Effector memory CD8-positive, alpha-beta T cell (primary cell): ENCODE results near the gene ZNF280A.
"Not testable (repeated sequence)": the region's sequence is repeated elsewhere in the genome, so short reads cannot be mapped to it uniquely, and the experiment has no call there.

Source experiments
- ATAC-seq: fragments of 150-1000 bp; cut with Tn5 transposase; replicated peaks from 2 replicates; pipeline ENCODE4 v1.10.0; 2021; ENCODE audit warnings: mild to moderate bottlenecking, moderate library complexity
- DNase-seq, 3 experiments: peaks; one replicate each; pipeline ENCODE4 v3.0.0; 2021
- H3K27ac Mint-ChIP-seq, 2 donors: one replicate each; pipeline ENCODE4 v1.8.0; 2022; ENCODE audit warnings: mild to moderate bottlenecking in 2 of 2, mixed read lengths in 2 of 2, moderate library complexity in 2 of 2
- H3K27me3 Mint-ChIP-seq, 2 donors: one replicate each; pipeline ENCODE4 v1.8.0; 2022; ENCODE audit warnings: mixed read lengths in 2 of 2
- H3K36me3 Mint-ChIP-seq: one replicate; pipeline ENCODE4 v1.8.0; 2022; ENCODE audit warnings: mild to moderate bottlenecking, moderate library complexity, mixed read lengths; ENCODE audit not compliant: insufficient read depth
- H3K4me1 Mint-ChIP-seq, 2 donors: one replicate each; pipeline ENCODE4 v1.8.0; 2022; ENCODE audit warnings: low read depth in 2 of 2, mixed read lengths in 2 of 2
- H3K4me3 Mint-ChIP-seq, 2 donors: one replicate each; pipeline ENCODE4 v1.8.0; 2022; ENCODE audit warnings: mild to moderate bottlenecking in 2 of 2, mixed read lengths in 2 of 2, moderate library complexity in 2 of 2
- H3K9me3 Mint-ChIP-seq, 2 donors: one replicate each; pipeline ENCODE4 v1.8.0; 2022; ENCODE audit warnings: mixed read lengths in 2 of 2

ZNF280A gene

GRCh38 chr22:22486132-22486899 is 33.8 kb downstream of the ZNF280A start:
- no peaks in the 10 kb centered on the region for H3K4me1 Mint-ChIP-seq
- H3K4me3 Mint-ChIP-seq: no peak overlapping the region
- no peak for ATAC-seq
- DNase-seq: no peak
- peaks cover 5% of the 10 kb centered on the region for H3K36me3 Mint-ChIP-seq
- no peaks in the 10 kb centered on the region for H3K27me3 Mint-ChIP-seq
- no peaks in the 10 kb centered on the region for H3K9me3 Mint-ChIP-seq
- no peak overlapping the region for H3K27ac Mint-ChIP-seq

GRCh38 chr22:22485524-22485923 is 34.5 kb downstream of the ZNF280A start:
- Mint-ChIP-seq H3K9me3 (no peaks in the 10 kb centered on the region), H3K4me3 (no peak overlapping the region), H3K36me3 (peaks cover 5% of the 10 kb centered on the region), H3K27ac (no peak overlapping the region), H3K4me1 (no peaks in the 10 kb centered on the region), H3K27me3 (no peaks in the 10 kb centered on the region)
- ATAC-seq (no peak), DNase-seq (no peak)

- DNase-seq: no peak
- Mint-ChIP-seq H3K4me1 (no peaks in the 10 kb centered on the region), H3K4me3 (no peak overlapping the region), H3K27me3 (no peaks in the 10 kb centered on the region), H3K27ac (no peak overlapping the region), H3K36me3 (peaks cover 5% of the 10 kb centered on the region), H3K9me3 (no peaks in the 10 kb centered on the region)
- no peak for ATAC-seq
Measured at GRCh38 chr22:22484023-22484422, 36.0 kb downstream of the ZNF280A start.

GRCh38 chr22:22480940-22481339 is 39.1 kb downstream of the ZNF280A start:
- no peaks in the 10 kb centered on the region for H3K9me3 Mint-ChIP-seq
- no peaks in the 10 kb centered on the region for H3K4me1 Mint-ChIP-seq
- DNase-seq: no peak
- H3K4me3 Mint-ChIP-seq: no peak overlapping the region
- no peak for ATAC-seq
- no peak overlapping the region for H3K27ac Mint-ChIP-seq
- no peaks in the 10 kb centered on the region for H3K36me3 Mint-ChIP-seq
- no peaks in the 10 kb centered on the region for H3K27me3 Mint-ChIP-seq

- Mint-ChIP-seq H3K27ac (no peak overlapping the region), H3K36me3 (no peaks in the 10 kb centered on the region), H3K4me3 (no peak overlapping the region), H3K4me1 (no peaks in the 10 kb centered on the region), H3K27me3 (no peaks in the 10 kb centered on the region), H3K9me3 (no peaks in the 10 kb centered on the region)
- DNase-seq (no peak), ATAC-seq (no peak)
Measured at GRCh38 chr22:22479999-22480532, 40.0 kb downstream of the ZNF280A start.

GRCh38 chr22:22479116-22479515 is 41.0 kb downstream of the ZNF280A start:
- Mint-ChIP-seq H3K36me3 (no peaks in the 10 kb centered on the region), H3K4me1 (no peaks in the 10 kb centered on the region), H3K27ac (no peak overlapping the region), H3K27me3 (no peaks in the 10 kb centered on the region), H3K9me3 (no peaks in the 10 kb centered on the region), H3K4me3 (no peak overlapping the region)
- DNase-seq: no peak
- no peak for ATAC-seq

- Mint-ChIP-seq H3K27ac (no peak overlapping the region), H3K36me3 (no peaks in the 10 kb centered on the region), H3K27me3 (no peaks in the 10 kb centered on the region), H3K4me1 (no peaks in the 10 kb centered on the region), H3K4me3 (no peak overlapping the region), H3K9me3 (no peaks in the 10 kb centered on the region)
- ATAC-seq (no peak), DNase-seq (no peak)
Measured at GRCh38 chr22:22478470-22478869, 41.6 kb downstream of the ZNF280A start.

- H3K27me3 Mint-ChIP-seq: peaks cover 10 to 19% of the 10 kb centered on the region in 2 donors
- H3K9me3 Mint-ChIP-seq: no peaks in the 10 kb centered on the region
- no peaks in the 10 kb centered on the region for H3K36me3 Mint-ChIP-seq
Measured at GRCh38 chr22:22474733-22475132, 45.3 kb downstream of the ZNF280A start.

GRCh38 chr22:22471104-22471503 is 49.0 kb downstream of the ZNF280A start:
- not testable (repeated sequence) for H3K4me1 Mint-ChIP-seq, ATAC-seq, H3K27ac Mint-ChIP-seq, H3K4me3 Mint-ChIP-seq, H3K36me3 Mint-ChIP-seq, DNase-seq, H3K9me3 Mint-ChIP-seq
- H3K27me3 Mint-ChIP-seq: peaks cover 24 to 36% of the 10 kb centered on the region in 2 donors

More at GRCh38 chr22:22474733-22475132, 45.3 kb downstream of the ZNF280A start:
- DNase-seq (no peak), ATAC-seq (no peak)
- Mint-ChIP-seq H3K4me1 (no peaks in the 10 kb centered on the region), H3K4me3 (no peak overlapping the region), H3K27ac (no peak overlapping the region)

GRCh38 chr22:22469527-22469926 is 50.5 kb downstream of the ZNF280A start:
- ATAC-seq: no peak
- H3K27me3 Mint-ChIP-seq: peaks cover 36 to 51% of the 10 kb centered on the region in 2 donors
- H3K4me3 Mint-ChIP-seq: no peak overlapping the region
- H3K36me3 Mint-ChIP-seq: peaks cover 3% of the 10 kb centered on the region
- no peaks in the 10 kb centered on the region for H3K9me3 Mint-ChIP-seq
- H3K4me1 Mint-ChIP-seq: no peaks in the 10 kb centered on the region
- DNase-seq: no peak
- no peak overlapping the region for H3K27ac Mint-ChIP-seq

GRCh38 chr22:22468794-22469469 is 51.1 kb downstream of the ZNF280A start:
- not testable (repeated sequence) for H3K9me3 Mint-ChIP-seq, H3K4me1 Mint-ChIP-seq, H3K27ac Mint-ChIP-seq, H3K4me3 Mint-ChIP-seq, H3K36me3 Mint-ChIP-seq, DNase-seq, ATAC-seq
- H3K27me3 Mint-ChIP-seq: peaks cover 42 to 57% of the 10 kb centered on the region in 2 donors

- DNase-seq: no peak
- H3K4me1 Mint-ChIP-seq: no peaks in the 10 kb centered on the region
- no peaks in the 10 kb centered on the region for H3K9me3 Mint-ChIP-seq
- H3K36me3 Mint-ChIP-seq: peaks cover 3% of the 10 kb centered on the region
- ATAC-seq: no peak
- H3K27me3 Mint-ChIP-seq: peaks cover 60 to 74% of the 10 kb centered on the region in 2 donors
- H3K4me3 Mint-ChIP-seq: no peak overlapping the region
- H3K27ac Mint-ChIP-seq: no peak overlapping the region
Measured at GRCh38 chr22:22467112-22467511, 53.0 kb downstream of the ZNF280A start.

GRCh38 chr22:22465782-22466181 is 54.3 kb downstream of the ZNF280A start:
- peak overlapping the region in 1 of 2 donors; percentile 42 for H3K27ac Mint-ChIP-seq
- ATAC-seq (no peak), DNase-seq (no peak)
- H3K9me3 Mint-ChIP-seq: no peaks in the 10 kb centered on the region
- no peaks in the 10 kb centered on the region for H3K4me1 Mint-ChIP-seq
- peaks cover 62 to 74% of the 10 kb centered on the region in 2 donors for H3K27me3 Mint-ChIP-seq
- peaks cover 6% of the 10 kb centered on the region for H3K36me3 Mint-ChIP-seq
- no peak overlapping the region for H3K4me3 Mint-ChIP-seq

- ATAC-seq (no peak), DNase-seq (no peak)
- H3K27me3 Mint-ChIP-seq: peaks cover 62 to 80% of the 10 kb centered on the region in 2 donors
- H3K36me3 Mint-ChIP-seq: peaks cover 6% of the 10 kb centered on the region
- H3K4me1 Mint-ChIP-seq: no peaks in the 10 kb centered on the region
- H3K27ac Mint-ChIP-seq: no peak overlapping the region
- H3K4me3 Mint-ChIP-seq: no peak overlapping the region
- no peaks in the 10 kb centered on the region for H3K9me3 Mint-ChIP-seq
Measured at GRCh38 chr22:22465094-22465602, 54.9 kb downstream of the ZNF280A start.
